Measurements from ENCODE around the gene TMEM9B.
"Not testable (repeated sequence)": the region's sequence is repeated elsewhere in the genome, so short reads cannot be mapped to it uniquely, and the experiment has no call there.

TMEM9B gene

DNA sequence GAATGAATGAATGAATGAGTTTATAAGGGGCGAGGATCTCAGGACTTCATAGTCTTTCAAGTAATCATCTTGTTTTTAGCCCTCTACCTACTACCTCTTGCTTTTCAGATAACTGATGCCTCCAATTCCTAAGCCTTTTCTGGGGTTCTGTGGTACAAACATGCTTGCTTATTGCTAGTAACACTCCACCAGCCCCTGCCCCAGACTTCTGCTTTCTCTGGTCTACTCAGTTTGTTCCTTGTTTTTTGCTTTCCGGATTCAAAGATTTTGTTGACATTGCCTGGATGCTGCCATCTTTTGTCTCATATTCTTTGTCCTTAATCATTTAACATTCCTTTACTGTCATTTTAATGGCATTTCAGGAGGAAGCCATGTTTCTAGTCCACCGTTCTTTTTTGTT lies 8.9 kb upstream of the TMEM9B start:
- DNase-seq (ENCODE audit: low read depth in 2 of 2), result no peak

DNA sequence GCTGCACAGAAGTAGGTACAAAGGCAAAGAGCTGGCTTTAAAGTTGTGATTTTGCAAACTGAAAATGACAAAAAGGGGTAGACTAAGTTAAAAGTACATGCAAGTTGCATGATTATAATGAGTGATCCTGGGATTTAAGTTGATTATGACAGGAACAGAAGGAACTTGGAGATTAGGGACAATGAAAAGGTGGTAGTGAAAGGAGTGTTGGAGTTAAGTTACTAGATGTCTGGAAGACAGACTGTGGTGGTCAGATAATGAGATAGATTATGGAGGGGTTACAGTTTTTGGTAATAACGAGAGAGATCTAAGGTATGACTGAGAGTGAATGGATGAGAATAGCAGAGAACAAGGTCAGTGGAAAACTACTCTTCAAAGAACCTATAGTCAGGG lies 7.7 kb upstream of the TMEM9B start:
- no peak for DNase-seq (ENCODE audit: low read depth in 2 of 2)

GRCh38 chr11:8971196-8971923 lies 7.1 kb upstream of the TMEM9B start:
- no peak for DNase-seq (ENCODE audit: low read depth in 2 of 2)

DNA sequence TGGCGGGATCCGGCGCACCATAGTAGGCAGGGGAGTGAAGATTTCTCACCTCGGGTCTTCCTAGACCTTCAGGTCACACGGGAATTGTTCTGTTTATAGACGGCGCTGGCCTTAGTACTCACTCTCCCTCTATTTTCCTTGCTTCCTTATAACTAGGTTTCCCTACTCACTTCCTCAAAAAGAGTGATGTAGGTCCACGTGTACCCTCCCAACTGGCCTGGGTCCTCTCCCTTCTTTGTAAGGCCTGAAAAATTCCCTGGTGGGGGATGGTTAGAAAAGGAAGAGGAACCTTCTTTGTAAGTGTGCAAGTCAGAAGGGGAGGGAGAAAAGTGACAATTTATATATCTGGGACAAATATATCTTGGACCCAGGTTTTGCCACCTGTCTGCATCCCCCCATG lies 2.9 kb upstream of the TMEM9B start:
- DNase-seq (ENCODE audit: low read depth in 2 of 2), result no peak

GRCh38 chr11:8963569-8964323 lies 496 bp downstream of the TMEM9B start:
- peak; percentile 53 to 55 for DNase-seq (ENCODE audit: low read depth in 2 of 2)

GRCh38 chr11:8962841-8963240 lies 1.4 kb downstream of the TMEM9B start:
- DNase-seq (ENCODE audit: low read depth in 2 of 2), result no peak

DNA sequence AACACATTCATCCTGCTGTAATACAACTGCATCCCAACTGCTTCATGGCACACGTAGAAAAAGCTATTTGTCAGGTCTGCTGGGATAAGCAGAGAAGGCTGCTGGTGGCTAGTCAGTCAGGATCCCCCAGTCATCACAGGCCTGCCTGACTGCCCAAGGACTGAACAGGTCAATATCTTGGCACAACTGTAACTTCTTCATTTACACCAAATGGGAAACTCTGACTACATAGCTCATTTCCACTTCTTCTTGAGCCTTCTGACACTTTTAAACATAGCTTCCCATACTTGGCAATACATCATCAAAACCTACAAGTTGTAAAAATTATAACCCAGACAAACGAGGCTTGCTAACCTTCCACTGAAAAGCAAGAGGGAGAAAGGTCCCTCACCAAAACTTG lies 2.8 kb downstream of the TMEM9B start:
- DNase-seq (ENCODE audit: low read depth in 2 of 2), result no peak

GRCh38 chr11:8959546-8960166 lies 4.6 kb downstream of the TMEM9B start:
- DNase-seq (ENCODE audit: low read depth in 2 of 2), result no peak

DNA sequence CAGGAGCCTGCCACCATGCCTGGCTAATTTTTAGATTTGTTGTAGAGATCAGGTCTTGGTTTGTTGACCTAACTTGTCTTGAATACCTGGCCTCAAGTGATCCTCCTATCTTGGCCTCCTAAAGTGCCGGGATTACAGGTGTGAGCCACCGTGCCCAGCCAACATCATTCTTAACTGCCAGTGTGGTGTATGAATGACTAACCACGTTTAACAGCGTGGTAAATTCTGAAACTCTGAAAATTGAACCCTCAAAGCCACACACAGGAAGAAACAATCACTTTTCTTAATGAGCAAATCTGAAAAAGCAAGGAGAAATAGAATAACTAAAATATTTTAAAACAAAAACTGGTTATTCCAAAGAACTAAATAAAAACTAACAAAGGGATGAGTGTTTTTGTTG lies 7.4 kb downstream of the TMEM9B start:
- no peak for DNase-seq (ENCODE audit: low read depth in 2 of 2)

GRCh38 chr11:8948886-8949285 lies 15.4 kb downstream of the TMEM9B start:
- DNase-seq (ENCODE audit: low read depth in 2 of 2), result no peak

GRCh38 chr11:8947230-8947943 lies 16.9 kb downstream of the TMEM9B start:
- DNase-seq (ENCODE audit: low read depth in 2 of 2), result no peak

DNA sequence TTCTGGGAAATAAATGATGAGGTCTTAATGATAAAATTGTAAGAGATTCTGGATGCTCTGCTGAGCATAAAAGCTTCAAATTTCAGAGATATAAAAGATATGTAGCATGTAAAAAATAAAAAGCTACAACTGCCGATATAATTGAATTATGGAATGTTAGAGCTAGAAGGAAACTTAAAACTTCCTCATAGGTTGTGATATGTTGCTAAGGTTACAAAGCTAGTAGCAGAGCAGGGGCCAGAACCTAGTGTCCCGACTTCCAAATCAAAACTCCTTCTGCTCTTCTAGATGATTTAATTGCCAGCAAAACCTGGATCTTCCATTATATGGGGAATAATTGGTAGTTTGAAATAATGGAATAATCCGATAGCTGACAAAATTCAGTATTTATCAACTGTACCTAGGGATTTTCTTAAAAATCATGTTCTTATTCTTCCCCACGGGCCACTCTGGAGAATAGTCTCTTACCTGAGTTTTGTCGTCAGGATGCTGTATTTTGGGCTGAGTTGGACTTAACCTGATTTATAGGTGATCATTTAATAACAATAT lies 21.6 kb downstream of the TMEM9B start, which contains the start of gene ASCL3:
TSS of gene ASCL3 (minus strand) at position 499 of the 549 bp plus-strand sequence. CDS start 4,855 bp downstream, outside the sequence.
- DNase-seq (ENCODE audit: low read depth in 2 of 2), result no peak

- DNase-seq (ENCODE audit: low read depth in 2 of 2), result no peak
These were observed 22.7 kb downstream of the TMEM9B start for GRCh38 chr11:8941341-8942103.

DNA sequence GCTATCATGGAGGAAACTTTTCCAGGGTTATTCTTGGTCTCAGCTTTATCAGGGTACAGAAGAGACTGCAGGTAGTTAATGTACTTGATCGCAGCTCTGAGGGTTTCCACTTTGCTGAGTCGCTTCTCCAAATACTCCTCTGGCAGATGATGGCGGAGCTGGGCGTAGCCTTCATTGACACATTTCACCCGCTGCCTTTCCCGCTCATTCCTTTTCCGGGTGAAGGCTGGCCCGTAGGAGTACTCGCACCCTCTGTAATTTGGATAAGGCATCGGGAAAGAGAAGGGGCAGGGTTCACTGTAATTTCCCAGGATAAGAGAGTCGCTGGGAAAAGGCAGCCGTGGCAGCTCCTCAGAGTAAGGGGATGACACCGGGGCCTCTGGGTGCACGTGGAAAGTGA lies 26.6 kb downstream of the TMEM9B start:
- no peak for DNase-seq (ENCODE audit: low read depth in 2 of 2)

DNA sequence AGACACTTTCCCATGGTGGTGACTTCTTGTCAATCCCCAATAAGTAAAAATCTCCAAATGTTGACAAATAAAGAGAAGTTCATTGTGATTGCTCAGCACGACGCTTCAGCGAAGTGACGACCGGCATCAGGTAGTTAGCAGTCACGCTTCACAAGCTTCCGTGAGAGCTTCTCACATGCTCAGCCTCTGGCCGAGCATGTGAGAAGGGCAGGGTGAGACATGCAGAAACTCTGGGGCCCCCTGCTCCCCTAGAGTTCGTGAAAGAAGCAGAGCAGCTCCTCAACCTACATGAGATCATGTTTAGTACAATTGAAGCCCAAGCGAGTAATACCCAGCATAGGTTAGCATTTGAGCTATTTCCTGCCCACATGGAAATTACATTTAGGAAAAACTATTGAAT lies 27.1 kb downstream of the TMEM9B start:
- DNase-seq (ENCODE audit: low read depth in 2 of 2), result no peak

DNA sequence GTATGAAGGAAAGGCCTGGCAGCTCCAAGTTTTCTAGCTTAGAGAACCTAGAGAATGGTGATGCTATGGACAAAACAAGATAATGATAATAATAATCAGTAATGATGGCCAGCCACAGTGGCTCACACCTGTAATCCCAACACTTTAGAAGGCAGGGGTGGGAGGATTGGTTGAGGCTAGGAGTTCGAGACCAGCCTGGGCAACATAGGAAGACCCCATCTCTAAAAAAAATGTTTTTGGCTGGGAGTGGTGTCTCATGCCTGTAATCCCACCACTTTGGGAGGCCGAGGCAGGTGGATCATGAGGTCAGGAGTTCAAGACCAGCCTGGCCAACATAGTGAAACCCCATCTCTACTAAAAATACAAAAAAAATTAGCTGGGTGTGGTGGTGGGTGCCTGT lies 28.5 kb downstream of the TMEM9B start:
- not testable (repeated sequence) for DNase-seq (ENCODE audit: low read depth in 2 of 2)

DNA sequence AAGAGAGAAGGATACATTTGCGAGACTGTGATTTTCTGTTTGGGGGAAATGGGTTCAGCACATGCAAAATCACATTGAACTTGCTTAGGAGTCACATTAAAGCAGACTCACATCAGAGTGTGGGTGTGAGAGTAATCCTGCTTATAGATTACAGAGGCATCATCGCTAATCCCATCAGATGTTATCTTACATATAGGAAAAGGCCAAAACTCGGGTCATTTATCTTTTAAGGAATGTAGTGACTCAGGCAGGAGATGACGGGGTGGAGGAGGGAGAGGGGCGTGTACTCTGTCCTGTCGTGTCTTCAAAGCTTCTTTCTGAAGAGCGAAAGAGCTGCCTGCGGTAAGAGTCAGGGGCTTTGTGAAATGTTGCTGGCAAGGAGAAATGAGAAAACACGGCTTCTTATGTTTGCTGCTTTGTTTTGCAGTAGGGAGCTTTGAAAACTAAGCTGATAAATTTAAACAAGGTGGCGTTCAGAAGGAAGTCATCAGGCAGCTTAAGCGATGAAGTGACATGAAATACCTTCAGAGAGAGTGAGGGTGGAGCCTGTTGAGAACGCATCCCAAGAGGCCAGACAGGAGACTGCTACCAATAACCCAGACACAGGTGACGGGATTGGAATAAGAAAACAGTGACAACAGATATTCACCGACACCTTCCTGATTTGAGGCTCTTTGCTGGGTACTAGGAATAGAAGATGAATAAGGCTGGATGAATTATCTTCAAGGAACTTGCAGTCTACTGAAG lies 29.3 kb downstream of the TMEM9B start:
- no peak for DNase-seq (ENCODE audit: low read depth in 2 of 2)

- DNase-seq (ENCODE audit: low read depth in 2 of 2), result no peak
These were observed 30.3 kb downstream of the TMEM9B start for GRCh38 chr11:8933931-8934330.

DNA sequence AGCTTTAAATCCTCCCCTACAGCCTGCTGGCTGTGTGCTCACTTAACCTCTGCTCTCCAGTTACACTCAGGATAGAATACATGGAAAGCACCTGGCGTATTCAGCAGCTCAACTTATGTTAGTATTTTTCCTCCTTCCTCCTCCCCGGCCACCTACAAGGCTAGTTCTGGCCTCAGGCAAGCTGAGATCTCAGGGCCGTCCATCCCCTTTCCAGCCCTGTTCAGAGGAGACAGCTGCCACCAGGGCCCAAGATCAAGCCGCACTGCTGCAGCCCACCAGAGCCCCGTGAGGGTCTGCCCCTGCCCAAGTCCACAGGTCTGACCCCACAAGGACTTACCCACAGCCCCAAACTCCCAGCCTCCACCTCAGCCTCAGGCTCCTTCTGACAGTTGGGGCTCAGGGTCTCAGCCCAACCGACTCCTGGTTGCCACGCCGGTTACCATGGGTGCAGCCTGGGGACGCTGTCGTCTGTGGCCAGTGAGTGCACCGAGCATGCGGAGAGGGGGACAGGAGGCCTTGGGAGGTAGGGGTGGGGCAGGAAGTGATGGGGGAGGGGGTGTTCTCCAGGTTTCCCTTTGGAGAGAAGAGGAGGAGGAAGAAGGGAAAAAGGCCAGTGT lies 31.6 kb downstream of the TMEM9B start, which contains the start of gene C11orf16:
TSS of gene C11orf16 (minus strand) at position 384 of the 617 bp plus-strand sequence. CDS start 639 bp downstream, outside the sequence.
- no peak for DNase-seq (ENCODE audit: low read depth in 2 of 2)

Data from stimulated activated CD8-positive, alpha-beta memory T cell treated with anti-CD3 and anti-CD28 coated beads, Interleukin-7, amount 100 ng/mL, for 1 hour (primary cell).